NCI-H2227 treated with DMSO at 0.1 percent for 48 hours (cell line): ENCODE results near the gene NBEAL2.

Experiments used
- DNase-seq: peaks from one replicate; lab custom pipeline; 2025; lab: John Stamatoyannopoulos, UW

NBEAL2 gene

DNA sequence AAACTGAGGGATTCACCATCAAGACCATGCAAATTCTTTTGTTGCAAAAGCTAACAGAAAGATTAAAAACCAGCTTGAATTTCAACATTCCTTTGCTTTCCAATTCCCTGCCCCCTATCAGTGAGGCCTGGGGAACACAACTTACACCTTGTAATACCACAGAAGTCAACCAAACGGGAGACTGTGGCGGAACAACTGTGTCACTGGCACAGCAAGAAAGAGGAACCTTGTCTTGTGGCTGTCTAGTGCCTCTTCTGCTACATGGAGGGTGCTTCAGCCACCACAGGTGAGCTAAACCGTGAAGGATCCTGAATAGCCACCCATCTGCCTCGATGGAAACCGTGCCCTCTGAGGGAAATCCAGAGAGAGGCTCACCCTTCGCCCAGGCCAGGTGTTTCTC is 14.3 kb upstream of the NBEAL2 start:
- DNase-seq = no peak

DNA sequence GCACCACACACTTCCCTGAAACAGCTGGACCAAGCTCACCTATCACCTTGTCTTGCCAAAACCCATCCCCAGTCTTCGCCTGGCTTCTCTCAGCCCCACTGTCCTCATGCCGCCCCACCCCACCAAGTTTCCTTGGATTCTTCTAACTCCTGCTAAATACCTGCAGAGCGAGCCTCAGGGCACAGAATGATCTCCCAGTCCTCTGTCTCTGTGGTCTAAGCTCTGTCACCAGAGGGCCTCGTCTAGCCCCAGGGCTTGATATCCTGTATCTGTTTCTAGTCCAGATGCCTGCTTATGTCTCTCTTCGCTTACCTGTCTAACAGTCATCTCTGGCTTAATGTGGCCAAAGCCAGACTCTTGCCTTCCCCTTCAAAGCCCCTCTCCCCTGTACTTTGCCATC is 12.7 kb upstream of the NBEAL2 start:
- DNase-seq = no peak

DNA sequence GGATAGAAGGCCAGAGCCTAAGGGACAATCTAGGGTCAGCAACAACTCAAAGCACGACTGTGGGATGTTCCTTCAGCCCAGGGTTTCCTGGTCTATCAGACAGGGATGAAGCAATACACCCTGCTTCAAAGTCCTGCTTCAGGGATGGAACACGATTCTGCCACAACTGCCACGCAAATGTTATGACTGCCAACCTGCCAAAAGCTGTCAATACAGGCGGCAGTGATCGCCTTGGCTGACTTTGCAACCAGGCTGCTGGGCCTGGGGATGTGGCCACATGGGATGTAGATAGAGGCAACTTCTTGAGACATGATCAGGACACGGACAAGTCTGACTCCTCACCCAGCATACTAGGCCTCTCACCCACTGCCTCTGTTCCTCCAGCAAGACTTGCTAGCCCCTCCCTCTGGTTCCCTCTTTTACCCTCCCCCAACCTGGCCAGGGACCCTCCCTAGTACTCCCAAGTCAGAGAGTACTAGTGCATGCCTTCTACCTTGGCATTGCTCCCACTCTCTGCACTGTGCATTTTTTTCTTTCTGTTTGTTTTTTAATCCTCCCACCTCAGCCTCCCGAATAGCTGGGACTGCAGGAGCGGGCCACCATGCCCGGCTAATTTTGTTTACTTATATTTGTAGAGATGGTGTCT is 10.6 kb upstream of the NBEAL2 start:
- no peak for DNase-seq

DNA sequence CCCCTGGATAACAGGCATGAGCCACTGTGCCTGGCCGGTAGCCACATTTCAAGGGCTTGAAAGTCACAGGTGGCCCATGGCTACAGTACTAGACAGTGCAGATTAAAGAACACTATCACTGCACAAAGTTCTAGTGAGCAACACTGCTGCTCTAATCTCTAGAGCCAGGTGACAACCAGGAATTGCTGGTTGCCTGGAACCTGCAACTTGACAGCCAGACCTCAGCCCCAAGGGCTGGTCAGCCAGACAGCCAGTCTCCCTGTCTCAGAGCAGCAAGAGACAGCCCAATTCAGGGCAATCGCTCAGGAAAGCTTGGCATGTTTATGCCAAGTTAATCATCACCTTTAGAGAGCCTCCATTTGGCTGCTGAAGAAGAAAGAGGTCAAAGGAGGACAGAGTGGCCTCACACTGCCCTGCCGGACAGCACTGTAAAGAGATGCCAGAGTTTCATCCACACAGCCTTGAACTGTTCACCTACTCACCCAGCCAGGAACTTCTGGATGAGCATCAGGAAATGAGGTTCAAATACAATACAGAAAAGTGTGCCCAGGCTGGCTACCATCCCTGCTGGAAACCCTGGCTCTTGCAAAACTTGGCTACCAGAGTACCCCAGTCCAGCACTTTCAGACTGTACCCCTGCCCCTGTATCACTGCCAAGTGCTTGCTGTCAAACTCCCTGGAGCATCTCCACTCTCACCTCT is 8.9 kb upstream of the NBEAL2 start:
- DNase-seq = no peak

DNA sequence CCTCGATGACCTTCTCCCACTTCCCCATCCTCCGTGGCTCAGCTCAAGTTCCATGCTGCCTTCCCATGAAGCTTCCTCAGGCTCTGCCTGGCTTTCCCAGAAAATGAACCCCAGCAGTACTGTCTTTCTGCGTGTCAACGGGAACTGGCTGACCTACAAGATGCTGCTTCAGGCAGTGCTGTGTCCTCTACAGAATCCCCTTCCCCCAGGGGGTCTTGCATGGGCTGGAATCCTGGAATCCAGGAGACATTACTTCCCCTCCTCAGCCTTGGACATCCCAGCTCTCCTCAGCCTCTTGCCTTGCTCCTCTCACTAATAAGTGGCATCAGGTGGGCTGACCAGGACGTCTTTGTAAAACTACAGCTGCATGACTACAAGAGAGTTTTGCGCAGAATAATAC is 8.3 kb upstream of the NBEAL2 start:
- DNase-seq = no peak

DNA sequence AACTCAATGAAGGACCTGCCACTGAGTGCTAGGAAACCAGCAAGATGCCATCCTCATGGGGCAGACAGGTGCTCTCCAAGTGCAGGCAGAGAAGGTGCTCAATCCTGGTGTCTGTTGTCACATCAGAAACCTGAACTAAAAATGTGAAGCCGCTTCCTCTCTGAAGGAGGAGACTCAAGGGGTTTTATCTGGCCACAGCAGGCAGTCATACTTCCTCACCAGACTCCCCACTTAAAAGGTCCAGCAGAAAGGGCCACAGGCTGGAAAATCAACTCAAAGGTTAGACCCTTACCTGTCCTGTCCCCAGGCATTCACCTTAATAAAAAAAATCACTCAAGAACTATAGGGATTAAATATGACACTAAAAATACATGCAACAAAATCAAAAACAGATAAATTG is 7.7 kb upstream of the NBEAL2 start:
- no peak for DNase-seq

DNA sequence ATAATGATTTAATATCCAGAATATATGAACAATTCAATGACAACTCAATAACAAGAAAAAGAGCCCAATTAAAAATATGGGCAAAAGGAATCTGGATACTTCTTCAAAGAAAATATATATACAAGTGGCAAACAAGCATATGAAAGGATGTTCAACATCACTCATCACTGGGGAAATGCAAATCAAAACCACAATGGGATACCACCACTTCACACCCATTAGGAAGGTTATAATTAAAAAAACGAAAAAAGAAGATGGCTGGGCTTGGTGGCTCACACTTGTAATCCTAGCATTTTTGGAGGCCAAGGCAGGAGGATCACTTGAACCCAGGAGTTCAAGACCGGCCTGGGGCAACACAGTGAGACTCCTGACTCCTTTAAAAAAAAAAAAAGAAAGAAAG is 7.1 kb upstream of the NBEAL2 start:
- no peak for DNase-seq

DNA sequence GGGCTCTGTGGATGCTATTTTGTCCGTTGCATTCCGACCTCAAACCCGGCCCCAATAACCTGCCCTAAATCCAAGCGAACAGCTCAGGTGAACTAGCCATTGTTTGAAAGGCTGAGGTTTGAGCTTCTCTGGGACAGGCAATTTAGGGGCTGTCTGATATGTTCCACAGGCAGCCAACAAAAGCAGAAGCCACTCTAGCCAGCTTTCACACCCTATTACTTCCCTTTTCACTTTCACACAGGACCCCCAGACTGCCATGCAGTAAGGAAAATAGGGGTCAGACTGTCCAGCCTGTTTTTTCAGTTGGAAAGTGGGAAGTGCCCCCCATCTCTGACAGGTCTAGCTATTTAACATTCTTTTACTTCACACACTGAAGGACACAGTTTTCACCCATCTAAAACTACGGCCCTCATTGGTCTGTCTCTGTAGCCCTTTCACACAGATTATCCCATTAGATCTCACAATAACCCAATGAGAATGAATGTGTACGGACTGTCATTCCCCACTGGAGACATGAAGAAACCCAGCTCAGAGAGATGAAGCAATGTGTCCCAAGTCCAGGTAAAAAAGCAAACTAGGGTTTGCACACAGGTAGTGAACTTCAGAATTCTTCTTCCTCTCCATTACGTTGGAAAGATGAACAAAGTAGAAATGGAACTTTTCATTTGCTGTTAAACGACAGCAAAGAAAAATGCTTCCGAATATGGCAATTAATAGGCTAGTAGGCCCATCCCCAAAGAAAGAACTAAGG is 4.9 kb upstream of the NBEAL2 start:
- no peak for DNase-seq

DNA sequence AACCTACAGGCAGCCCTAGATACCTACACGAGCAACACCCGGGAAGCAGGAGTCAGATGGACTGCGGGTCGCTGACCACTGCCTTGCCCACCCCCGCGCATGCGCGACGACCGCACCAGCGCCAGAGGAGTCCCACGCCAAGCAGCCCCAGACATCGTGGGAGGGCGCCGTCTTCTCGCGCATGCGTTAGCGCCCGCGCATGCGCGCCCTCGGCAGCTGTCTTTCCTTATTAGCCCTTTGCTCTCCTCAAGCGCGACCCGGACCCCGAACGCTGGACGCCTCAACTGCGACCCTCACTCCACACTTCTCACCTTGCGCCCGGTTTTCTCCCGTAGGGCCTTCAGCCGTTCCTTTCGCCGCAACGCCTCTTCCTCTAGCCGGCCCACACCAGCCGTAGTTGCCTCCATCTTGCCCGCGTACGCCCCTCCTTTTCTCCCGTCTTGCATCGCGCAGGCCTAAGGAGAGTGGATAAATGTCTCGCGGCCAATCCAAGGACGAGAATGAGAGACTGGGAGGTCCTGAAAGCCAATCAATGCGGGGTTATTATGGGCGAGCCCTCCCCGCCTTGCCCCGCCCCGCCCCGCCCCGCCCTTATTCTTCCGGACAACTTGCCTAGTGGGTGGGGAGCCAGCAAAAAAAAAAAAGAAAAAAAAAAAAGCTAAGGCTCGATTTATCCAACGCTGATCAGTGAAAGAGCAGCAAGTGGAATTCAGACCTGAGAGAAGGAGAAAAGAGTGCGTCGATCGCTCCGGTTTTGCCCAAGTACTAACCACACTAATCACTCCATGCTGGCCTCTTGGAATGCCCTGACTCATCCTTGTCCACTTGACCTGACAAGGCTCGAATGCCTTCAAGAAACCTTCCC is 2.9 kb upstream of the NBEAL2 start, which contains the start of gene CCDC12:
Gene CCDC12 (minus strand): TSS at position 420 of the 865 bp plus-strand sequence. CDS start 13 bp downstream, at position 407.
- DNase-seq = peak; percentile 93

DNA sequence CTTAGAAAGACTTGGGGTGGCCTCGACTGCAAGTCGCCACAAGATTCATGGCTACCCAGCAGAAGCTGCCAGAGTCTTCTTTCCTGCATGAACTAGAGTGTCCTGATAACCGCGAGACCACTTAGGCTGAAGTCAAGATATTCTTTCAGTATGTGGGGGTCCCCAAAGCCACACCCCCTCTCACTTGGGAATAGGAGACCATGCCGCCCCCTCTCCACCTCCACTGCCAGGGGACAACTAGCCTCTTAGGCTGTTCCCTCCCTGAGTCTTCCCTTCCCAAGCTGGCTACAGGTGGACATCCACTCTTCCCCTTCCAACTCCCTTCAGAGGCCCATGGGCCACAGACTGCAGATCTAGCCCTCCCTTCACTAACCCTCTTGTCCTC is 1.7 kb upstream of the NBEAL2 start:
- DNase-seq = no peak

DNA sequence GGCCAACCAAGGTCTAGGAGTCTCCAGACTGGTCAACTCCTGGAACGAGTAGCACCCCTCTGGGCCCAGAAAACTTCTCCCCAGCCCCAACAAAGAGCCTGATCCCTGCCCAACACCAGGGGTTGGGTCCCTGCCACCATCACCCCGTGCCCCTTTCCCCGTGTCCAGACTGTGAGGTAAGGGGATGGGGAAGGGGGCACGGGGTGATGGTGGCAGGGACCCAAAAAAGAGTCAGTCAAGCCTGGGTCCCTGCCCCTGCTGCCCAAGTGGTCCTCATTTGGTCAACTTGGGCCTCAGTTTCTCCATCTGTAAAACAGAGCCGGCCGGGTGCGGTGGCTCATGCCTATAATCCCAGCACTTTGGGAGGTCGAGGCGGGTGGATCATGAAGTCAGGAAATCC is 1.1 kb upstream of the NBEAL2 start:
- no peak for DNase-seq

DNA sequence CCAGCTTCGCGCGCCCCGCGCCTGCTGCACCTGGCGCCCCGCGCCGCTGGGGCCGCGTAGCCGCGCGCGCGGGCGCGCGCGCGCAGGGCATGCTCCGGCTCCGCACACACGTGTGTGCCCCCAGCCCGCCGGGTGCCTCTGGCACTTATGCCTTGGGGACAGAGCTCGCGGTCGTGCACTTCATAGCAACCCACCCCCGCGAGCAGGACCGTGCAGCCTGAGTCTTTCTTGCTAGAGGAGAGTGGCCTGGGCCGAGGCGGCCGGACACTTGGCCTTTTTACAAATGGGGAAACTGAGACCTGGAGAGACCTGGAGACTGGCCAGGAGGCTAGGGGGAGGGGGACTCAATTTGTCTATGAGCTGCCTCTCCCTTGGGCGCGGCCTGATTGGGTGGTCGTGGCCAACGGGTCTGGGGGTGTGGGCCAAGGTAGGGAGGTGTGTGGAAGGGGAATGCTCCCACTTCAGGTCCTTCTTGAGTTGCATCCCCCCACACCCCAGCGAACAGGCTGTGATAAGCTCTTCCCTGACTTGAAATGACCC is 562 bp downstream of the NBEAL2 start:
- DNase-seq = no peak

DNA sequence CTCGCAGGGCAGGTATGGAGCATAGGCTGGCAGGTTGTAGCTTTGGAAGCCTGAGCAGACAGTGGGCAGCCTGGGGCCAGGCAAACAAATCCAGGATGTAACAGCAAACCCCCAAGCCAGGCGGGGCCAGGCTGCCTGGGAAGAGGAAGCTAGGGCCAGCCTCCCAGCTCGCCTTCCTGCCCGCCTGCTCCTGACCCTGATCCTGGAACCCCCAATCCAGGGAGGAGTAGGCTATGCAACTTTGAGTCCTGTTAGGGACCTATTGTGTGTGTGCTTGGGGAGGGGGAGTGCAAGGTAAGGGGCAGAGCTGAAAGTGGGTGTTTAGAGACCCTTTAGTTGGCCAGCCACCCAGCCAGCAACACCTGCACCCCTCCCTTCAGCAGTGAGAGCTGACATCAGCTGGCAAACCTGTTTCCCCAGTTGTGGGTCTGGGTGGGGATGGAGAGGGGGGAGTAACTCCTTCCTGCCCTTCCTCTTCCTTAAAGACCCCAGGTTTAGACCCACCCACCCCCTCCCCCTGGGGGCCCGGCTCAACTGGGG is 2.5 kb downstream of the NBEAL2 start:
- no peak for DNase-seq

DNA sequence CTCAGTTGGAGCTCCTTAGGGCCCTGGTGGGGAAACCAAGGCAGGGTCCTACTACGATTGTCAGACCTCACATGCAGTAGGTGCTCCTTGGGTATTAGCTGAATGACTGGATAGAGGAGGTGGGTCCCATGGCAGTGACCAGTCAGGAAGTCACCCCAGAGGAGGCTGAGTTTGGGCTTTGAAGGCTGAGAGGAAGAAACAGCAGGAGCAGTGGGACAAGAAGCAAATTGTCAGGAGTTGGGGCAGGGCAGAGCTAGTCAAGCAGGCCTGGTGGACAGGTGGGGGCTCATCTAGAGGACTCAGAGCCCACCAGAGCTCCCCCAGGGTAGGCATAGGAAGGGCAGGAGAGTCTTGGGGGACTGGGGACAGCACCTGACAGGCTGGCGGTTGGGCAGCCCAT is 3.1 kb downstream of the NBEAL2 start:
- DNase-seq = no peak

DNA sequence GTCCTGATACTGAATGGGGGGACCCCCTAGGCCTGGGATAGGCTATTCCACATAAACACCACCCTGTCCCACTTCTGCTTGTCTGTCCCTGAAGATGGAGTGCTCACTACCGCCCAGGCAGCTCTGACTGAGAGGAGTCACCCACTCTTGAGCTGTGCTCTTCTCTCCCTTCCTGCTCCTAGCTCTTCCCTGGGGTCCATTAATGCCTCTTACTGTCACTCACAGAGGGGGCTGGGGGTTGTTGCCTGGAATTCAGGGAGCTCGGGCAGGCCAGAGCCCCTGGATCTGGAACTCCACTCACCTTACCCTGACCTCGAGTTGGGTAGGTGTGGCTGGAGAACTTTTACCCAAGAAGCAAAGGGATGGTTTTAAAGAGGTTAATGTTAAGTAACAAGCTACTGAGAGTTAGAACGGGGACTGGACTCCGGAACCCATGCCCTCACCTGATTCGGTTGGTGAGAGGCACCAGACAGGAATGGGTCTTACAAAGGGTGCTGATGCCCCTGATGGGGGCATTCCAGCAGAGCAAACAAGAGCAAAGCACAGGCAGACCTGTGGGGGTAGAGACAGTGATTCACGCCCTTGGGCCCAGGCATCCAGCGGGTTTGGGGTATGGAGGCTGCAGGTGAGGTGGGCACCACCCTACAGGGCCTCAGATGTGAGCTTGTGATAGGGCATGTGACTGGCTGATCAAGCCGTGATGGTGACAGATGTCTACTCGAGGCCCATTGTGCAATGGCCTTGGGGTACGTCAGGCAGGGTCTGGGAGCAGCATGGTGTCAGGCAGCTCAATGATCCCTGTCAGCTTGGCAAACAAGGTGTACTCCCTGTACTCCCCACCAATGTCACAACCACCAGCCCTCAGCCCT is 5.4 kb downstream of the NBEAL2 start:
- no peak for DNase-seq

DNA sequence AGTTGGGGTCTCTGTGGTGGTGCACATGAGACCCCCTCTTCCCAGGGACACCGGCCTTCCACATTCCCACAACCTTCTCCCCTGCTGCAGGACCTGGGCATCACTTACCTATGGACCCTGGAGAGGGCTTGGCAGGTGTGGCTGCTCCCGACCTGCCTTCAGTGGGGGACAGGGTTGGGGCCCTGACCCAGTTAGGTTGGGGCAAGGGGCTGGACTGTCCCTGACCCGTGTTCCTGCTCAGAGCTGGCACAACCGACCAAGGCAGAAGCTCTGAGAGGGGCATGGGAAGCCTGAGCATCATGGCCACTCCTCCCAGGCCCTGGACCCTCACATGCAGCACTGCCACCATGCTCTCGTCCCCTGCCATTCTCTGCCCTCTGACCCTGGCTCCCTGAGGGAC is 6.1 kb downstream of the NBEAL2 start:
- DNase-seq = no peak

DNA sequence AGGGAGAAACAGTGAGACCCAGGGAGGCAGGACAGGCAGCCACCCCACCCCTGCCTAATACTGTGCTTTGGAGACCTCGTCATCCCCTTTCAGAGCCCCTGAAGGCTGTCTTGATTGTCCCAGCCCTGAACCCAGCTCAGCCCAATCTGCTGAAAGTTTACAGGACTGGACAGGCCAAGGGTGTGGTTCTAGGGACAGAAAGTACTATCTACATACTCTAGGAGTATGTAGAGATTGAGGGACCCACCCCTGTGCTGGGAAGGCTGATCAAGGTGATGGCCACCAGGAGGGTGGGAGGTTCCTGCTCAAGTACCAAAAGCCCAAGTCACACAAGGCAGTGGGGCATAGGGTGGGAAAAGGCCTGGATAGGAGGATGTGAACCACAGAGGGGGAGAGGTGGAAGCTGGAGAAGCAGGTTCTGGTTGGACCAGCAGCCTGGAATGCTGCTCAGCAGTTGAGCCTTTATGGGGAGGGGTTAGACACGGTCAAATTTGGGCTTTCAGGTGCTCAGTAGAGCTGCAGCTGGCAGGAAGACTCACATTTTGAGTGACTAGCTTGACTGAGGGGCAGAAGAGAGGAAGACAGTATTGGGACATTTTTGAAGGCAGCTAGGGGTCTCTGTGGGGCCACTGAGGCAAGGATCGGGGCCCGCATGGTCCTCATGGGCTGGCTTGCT is 6.7 kb downstream of the NBEAL2 start:
- DNase-seq = no peak

DNA sequence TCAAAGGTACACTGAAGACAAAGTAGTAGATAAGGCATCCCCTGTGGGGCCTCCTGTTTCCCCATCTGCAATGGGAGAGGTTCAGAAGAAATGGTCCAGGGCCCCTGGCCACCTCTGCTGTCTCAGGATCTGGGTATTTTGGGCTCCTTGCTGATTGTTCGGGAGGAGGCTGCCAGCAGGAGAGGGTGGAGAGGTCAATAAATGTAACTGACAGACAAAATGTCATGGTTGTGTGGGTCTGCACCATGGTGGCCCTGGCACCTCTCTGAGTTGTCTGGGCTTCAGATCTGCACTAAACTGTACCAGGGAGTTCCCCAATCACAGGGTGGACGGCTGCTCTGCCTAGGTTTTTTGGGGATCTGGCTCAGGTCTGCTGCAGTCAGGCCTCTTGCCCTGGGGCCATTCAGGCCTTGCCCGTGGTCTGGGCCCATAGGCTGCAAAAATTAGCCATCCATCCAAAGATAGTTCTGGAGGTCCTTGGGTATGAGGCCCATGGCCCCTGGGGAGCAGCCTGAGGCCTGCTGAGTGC is 7.4 kb downstream of the NBEAL2 start:
- no peak for DNase-seq

DNA sequence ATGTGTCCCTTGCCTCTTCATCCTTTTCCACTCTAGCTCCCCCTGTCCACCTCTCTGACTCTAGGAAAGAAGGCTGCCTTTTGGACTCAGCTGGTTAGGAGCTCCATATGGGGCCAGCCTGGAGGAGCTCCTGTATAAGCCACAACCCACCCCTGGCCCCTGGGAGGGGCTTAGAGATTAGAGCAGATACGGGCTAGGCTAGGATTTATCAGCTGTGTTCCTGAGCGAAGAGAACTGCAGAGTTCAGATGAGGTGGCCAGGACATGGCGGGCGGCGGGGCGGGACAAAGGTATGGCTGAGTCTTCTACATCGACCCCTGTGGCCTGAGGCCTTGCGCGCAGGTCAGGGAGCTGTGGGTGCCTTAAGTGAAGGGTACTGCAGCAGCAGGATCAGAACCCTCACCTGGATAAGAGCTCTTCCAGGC is 7.9 kb downstream of the NBEAL2 start:
- DNase-seq = no peak
